CD4-positive, alpha-beta T cell treated with Interleukin-6 at 100 ng/mL for 8 hours (primary cell): ENCODE measurements around the gene LMAN1L.
A peak's percentile ranks its signal among the peaks of the same experiment; 100 is the strongest.
"Not testable (repeated sequence)": the region's sequence is repeated elsewhere in the genome, so short reads cannot be mapped to it uniquely, and the experiment has no call there.

ENCODE experiments used
- DNase-seq: peaks from one replicate; pipeline ENCODE4 v3.0.0-alpha.2; 2020; ENCODE audit warnings: mixed read lengths, low spot score

The LMAN1L gene

GRCh38 chr15:74782259-74783071, 30.2 kb upstream of the LMAN1L start:
- peak; percentile 68 for DNase-seq

GRCh38 chr15:74783072-74783807, 29.4 kb upstream of the LMAN1L start:
- no peak for DNase-seq

- DNase-seq: no peak
These were observed 28.8 kb upstream of the LMAN1L start for GRCh38 chr15:74783808-74784175.

- no peak for DNase-seq
These were observed 28.0 kb upstream of the LMAN1L start for GRCh38 chr15:74784426-74785193.

- peak; percentile 54 for DNase-seq
These were observed 27.2 kb upstream of the LMAN1L start for GRCh38 chr15:74785194-74786032.

GRCh38 chr15:74786081-74786480, 26.6 kb upstream of the LMAN1L start:
- DNase-seq: not testable (repeated sequence)

- DNase-seq: no peak
These were observed 26.0 kb upstream of the LMAN1L start for GRCh38 chr15:74786551-74787165.

- peak; percentile 90 for DNase-seq
These were observed 25.2 kb upstream of the LMAN1L start for GRCh38 chr15:74787251-74788041.

- no peak for DNase-seq
These were observed 24.5 kb upstream of the LMAN1L start for GRCh38 chr15:74788042-74788682.

GRCh38 chr15:74788683-74789151, 23.9 kb upstream of the LMAN1L start:
- DNase-seq: peak; percentile 55

GRCh38 chr15:74789171-74789631, 23.4 kb upstream of the LMAN1L start:
- no peak for DNase-seq

- no peak for DNase-seq
These were observed 22.9 kb upstream of the LMAN1L start for GRCh38 chr15:74789741-74790079.

- no peak for DNase-seq
These were observed 22.3 kb upstream of the LMAN1L start for GRCh38 chr15:74790080-74790916.

GRCh38 chr15:74791007-74791406, 21.6 kb upstream of the LMAN1L start:
- no peak for DNase-seq

GRCh38 chr15:74791667-74792066, 21.0 kb upstream of the LMAN1L start:
- DNase-seq: no peak

- DNase-seq: no peak
These were observed 20.2 kb upstream of the LMAN1L start for GRCh38 chr15:74792227-74793016.

GRCh38 chr15:74793135-74794028, 19.3 kb upstream of the LMAN1L start:
- DNase-seq: peak; percentile 76
